Spleen (tissue), 13 donors: ENCODE results near the gene REC114. TPM values are rescaled to one million over a fixed set of nuclear protein-coding genes. Genes with fewer than 3 reads are reported as not detected.

Experiments used
- DNase-seq: peaks from one replicate; pipeline ENCODE4 v3.0.0-alpha.2; 2020
- H3K27ac ChIP-seq, 8 donors: fragments of 200-600 bp; sonication (generic) in 7 of 8; 1 replicate in 4 of 8; 2 replicates in 4 of 8; pipeline versions ENCODE4 v1.5.0 to v1.8.0; 2016 to 2021; ENCODE audit warnings: inconsistent platforms in 4 of 8, mild to moderate bottlenecking in 4 of 8, moderate library complexity in 1 of 8
- H3K27me3 ChIP-seq, 7 donors: fragments of 200-600 bp; sonication (generic) in 6 of 7; replicated peaks in 1 of 7; 1 replicate in 4 of 7; 2 replicates in 3 of 7; pipeline versions ENCODE4 v1.5.0 to v1.8.0; 2016 to 2021; ENCODE audit warnings: inconsistent platforms in 3 of 7, mild to moderate bottlenecking in 1 of 7
- H3K36me3 ChIP-seq, 6 donors: fragments of 200-600 bp; sonication (generic) in 5 of 6; 1 replicate in 4 of 6; 2 replicates in 2 of 6; pipeline versions ENCODE4 v1.5.0 to v1.8.0; 2016 to 2021; ENCODE audit warnings: inconsistent platforms in 2 of 6
- H3K4me1 ChIP-seq, 6 donors: fragments of 200-600 bp; sonication (generic) in 5 of 6; 1 replicate in 3 of 6; 2 replicates in 3 of 6; pipeline versions ENCODE4 v1.5.0 to v1.8.0; 2016 to 2021; ENCODE audit warnings: inconsistent platforms in 3 of 6
- H3K4me3 ChIP-seq, 8 donors: fragments of 200-600 bp; sonication (generic) in 7 of 8; 1 replicate in 4 of 8; 2 replicates in 4 of 8; pipeline versions ENCODE4 v1.5.0 to v1.8.0; 2016 to 2021; ENCODE audit warnings: inconsistent platforms in 4 of 8, mild to moderate bottlenecking in 4 of 8, moderate library complexity in 2 of 8
- H3K9me3 ChIP-seq, 8 donors: fragments of 200-600 bp; sonication (generic) in 7 of 8; 1 replicate in 4 of 8; 2 replicates in 4 of 8; pipeline versions ENCODE4 v1.5.0 to v1.8.0; 2016 to 2021; ENCODE audit warnings: inconsistent platforms in 4 of 8
- CTCF ChIP-seq, 11 experiments: fragments of 200-600 bp in 7 of 11; fragments of 450-650 bp in 4 of 11; sonication (generic) in 4 of 11; IDR thresholded peaks in 8 of 11; conservative IDR thresholded peaks in 3 of 11; 1 replicate in 7 of 11; 2 replicates in 4 of 11; pipeline versions ENCODE4 v1.4.0 to v1.8.0; 2016 to 2021; ENCODE audit warnings: antibody characterized with exemption in 11 of 11, inconsistent platforms in 4 of 11, mild to moderate bottlenecking in 1 of 11
- POLR2A ChIP-seq, 3 donors: fragments of 450-650 bp; IDR thresholded peaks; one replicate each; pipeline ENCODE4 v1.5.1; 2017; ENCODE audit warnings: antibody characterized with exemption in 3 of 3, mild to moderate bottlenecking in 1 of 3
- POLR2AphosphoS5 ChIP-seq, 3 donors: sonication (generic); formaldehyde crosslinking; IDR thresholded peaks; one replicate each; pipeline ENCODE4 v1.5.1; 2017; ENCODE audit warnings: antibody characterized with exemption in 3 of 3
- WGBS, 5 donors: extraction: QIAGEN DNeasy Blood & Tissue Kit in 3 of 5; methylation state at CpG; one replicate each; pipeline versions ENCODE4 v1.1.5 to v1.1.7; 2013 to 2018; 5-methylcytosine and 5-hydroxymethylcytosine counted together
- intact Hi-C: fragments of 100-400 bp; cut with DNase I; formaldehyde crosslinking; loops from one replicate; pipeline ENCODE4 v1.15.0; 2023; ENCODE audit warnings: low total_unique reads
- long read RNA-seq, 2 donors: transcript quantifications; one replicate each; lab custom pipeline, GENCODE V29; 2026
- polyA plus RNA-seq, 3 donors: library from polyadenylated mRNA; stranded (reverse); fragments of 200-250 nt; gene quantifications; one replicate each; pipeline ENCODE4 v1.2.1, GENCODE V29; 2013
- total RNA-seq, 7 donors: library from RNA; depleted of rRNA in 3 of 7; stranded (reverse); fragments of >200 nt in 3 of 7; fragmentation: NEBNext Ultra II Directional in 4 of 7; extraction: Animal tissue kit (Norgen Biotek cat#: 25700) in 4 of 7; gene quantifications; one replicate each; pipeline versions ENCODE4 v1.1.0 to v1.2.1, GENCODE V29; 2016 to 2021
- donor health status: healthy with polysubstance abuse.
- donor health status: DM: no; HTN: no; CAD: no; lungs with moderate emphysema.
- donor health status: DM: no; HTN: no; CAD: no.
- donor health status: Bipolar disorder and iron deficiency.
- donor health status: healthy.
- donor health status: DM: no; HTN: no; CAD: no.
- donor health status: DM: yes; HTN: yes; CAD: no.

The REC114 gene
- not detected for total RNA-seq
- polyA plus RNA-seq, result not detected
- long read RNA-seq, donor 1, result 0 reads
- long read RNA-seq, donor 2, result 0 reads

GRCh38 chr15:73442968-73443367 lies at the start of gene REC114:
Gene REC114 (plus strand): TSS chr15:73443164. CDS start chr15:73443186, 22 bp downstream.
- H3K4me3 ChIP-seq, result no peak within 1 kb of the TSS
- intact Hi-C loops, result no loop called here
- TF ChIP-seq POLR2AphosphoS5 (IDR thresholded peaks at IDR 0.05) (no peak), POLR2A (IDR thresholded peaks at IDR 0.05) (no peak), CTCF (IDR thresholded peaks at IDR 0.05 in 8 of 11, conservative IDR thresholded peaks at IDR 0.05 in 3 of 11) (no peak)
- no peak for DNase-seq
- H3K27me3 ChIP-seq, result peaks cover 0 to 55% (median 7%) of the 10 kb centered on the region in 7 donors
- no peaks in the 10 kb centered on the region for H3K4me1 ChIP-seq
- 89 to 95% (median 93%) methylated on average over 11 to 22 of the region's 22 CpGs for WGBS, 5 donors
- H3K9me3 ChIP-seq, result no peaks in the 10 kb centered on the region
- H3K36me3 ChIP-seq, result no peaks in the 10 kb centered on the region
- H3K27ac ChIP-seq, result no peak within 1 kb of the TSS

- no peaks in the 10 kb centered on the region for H3K9me3 ChIP-seq
- no peaks in the 10 kb centered on the region for H3K4me1 ChIP-seq
- 59 to 77% (median 68%) methylated on average over 2 of the region's 2 CpGs for WGBS, 5 donors
- no peak for DNase-seq
- H3K36me3 ChIP-seq, result no peaks in the 10 kb centered on the region
- peaks cover 0 to 54% (median 0%) of the 10 kb centered on the region in 7 donors for H3K27me3 ChIP-seq
- no peak overlapping the region for H3K27ac ChIP-seq
- TF ChIP-seq POLR2AphosphoS5 (IDR thresholded peaks at IDR 0.05), result no peak
- TF ChIP-seq CTCF (IDR thresholded peaks at IDR 0.05 in 8 of 11, conservative IDR thresholded peaks at IDR 0.05 in 3 of 11), result no peak
- no peak overlapping the region for H3K4me3 ChIP-seq
- intact Hi-C loops, result no loop called here
These were observed 49.6 kb upstream of the REC114 start for GRCh38 chr15:73393336-73393735.

GRCh38 chr15:73394782-73395181 lies 48.2 kb upstream of the REC114 start:
- TF ChIP-seq CTCF (IDR thresholded peaks at IDR 0.05 in 8 of 11, conservative IDR thresholded peaks at IDR 0.05 in 3 of 11) (no peak), POLR2AphosphoS5 (IDR thresholded peaks at IDR 0.05) (no peak), POLR2A (IDR thresholded peaks at IDR 0.05) (no peak)
- intact Hi-C loops, result no loop called here
- DNase-seq, result no peak

GRCh38 chr15:73395671-73396070 lies 47.3 kb upstream of the REC114 start:
- H3K9me3 ChIP-seq, result no peaks in the 10 kb centered on the region
- H3K4me1 ChIP-seq, result no peaks in the 10 kb centered on the region
- no peak overlapping the region for H3K27ac ChIP-seq
- no peak for DNase-seq
- peaks cover 0 to 33% (median 0%) of the 10 kb centered on the region in 7 donors for H3K27me3 ChIP-seq
- no peak overlapping the region for H3K4me3 ChIP-seq
- WGBS, 5 donors, result 76 to 85% (median 82%) methylated on average over 2 of the region's 2 CpGs
- intact Hi-C loops, result no loop called here
- no peaks in the 10 kb centered on the region for H3K36me3 ChIP-seq
- TF ChIP-seq POLR2A (IDR thresholded peaks at IDR 0.05) (no peak), POLR2AphosphoS5 (IDR thresholded peaks at IDR 0.05) (no peak), CTCF (IDR thresholded peaks at IDR 0.05 in 8 of 11, conservative IDR thresholded peaks at IDR 0.05 in 3 of 11) (no peak)

More at GRCh38 chr15:73394782-73395181, 48.2 kb upstream of the REC114 start:
- no peak overlapping the region for H3K4me3 ChIP-seq
- H3K27ac ChIP-seq, result no peak overlapping the region
- H3K27me3 ChIP-seq, result peaks cover 0 to 40% (median 0%) of the 10 kb centered on the region in 7 donors
- H3K9me3 ChIP-seq, result no peaks in the 10 kb centered on the region
- H3K4me1 ChIP-seq, result no peaks in the 10 kb centered on the region
- H3K36me3 ChIP-seq, result no peaks in the 10 kb centered on the region
